ENCODE measurements around the gene STX8. TPM values are rescaled to one million over a fixed set of nuclear protein-coding genes. Genes with fewer than 3 reads are reported as not detected.

Gene STX8
- total and polyA plus RNA-seq, 8 donors: 51.9 to 63.4 (median 56.5) TPM

DNA sequence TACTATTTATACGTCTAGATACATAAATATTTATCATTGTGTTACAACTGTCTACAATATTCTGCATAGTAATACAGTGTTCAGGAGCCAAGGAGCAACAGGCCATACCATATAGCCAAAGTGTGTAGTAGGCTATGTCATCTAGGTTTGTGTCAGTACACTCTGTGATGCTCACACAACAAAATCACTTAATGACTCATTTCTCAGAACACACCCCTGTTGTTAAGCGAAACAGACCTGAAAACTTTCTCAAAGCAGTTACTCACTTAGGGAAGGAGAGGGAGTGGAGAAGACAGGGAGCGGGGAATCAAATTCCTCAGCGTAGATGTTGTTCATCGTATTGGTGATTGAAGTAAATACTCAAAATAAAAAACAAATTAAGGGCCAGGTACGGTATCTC lies 269.5 kb downstream of the STX8 start:
- TF ChIP-seq, protein P1, sequence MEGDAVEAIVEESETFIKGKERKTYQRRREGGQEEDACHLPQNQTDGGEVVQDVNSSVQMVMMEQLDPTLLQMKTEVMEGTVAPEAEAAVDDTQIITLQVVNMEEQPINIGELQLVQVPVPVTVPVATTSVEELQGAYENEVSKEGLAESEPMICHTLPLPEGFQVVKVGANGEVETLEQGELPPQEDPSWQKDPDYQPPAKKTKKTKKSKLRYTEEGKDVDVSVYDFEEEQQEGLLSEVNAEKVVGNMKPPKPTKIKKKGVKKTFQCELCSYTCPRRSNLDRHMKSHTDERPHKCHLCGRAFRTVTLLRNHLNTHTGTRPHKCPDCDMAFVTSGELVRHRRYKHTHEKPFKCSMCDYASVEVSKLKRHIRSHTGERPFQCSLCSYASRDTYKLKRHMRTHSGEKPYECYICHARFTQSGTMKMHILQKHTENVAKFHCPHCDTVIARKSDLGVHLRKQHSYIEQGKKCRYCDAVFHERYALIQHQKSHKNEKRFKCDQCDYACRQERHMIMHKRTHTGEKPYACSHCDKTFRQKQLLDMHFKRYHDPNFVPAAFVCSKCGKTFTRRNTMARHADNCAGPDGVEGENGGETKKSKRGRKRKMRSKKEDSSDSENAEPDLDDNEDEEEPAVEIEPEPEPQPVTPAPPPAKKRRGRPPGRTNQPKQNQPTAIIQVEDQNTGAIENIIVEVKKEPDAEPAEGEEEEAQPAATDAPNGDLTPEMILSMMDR (IDR thresholded peaks at IDR 0.05): no peak
- H3K4me1 ChIP-seq: no peaks in the 10 kb centered on the region
- ATAC-seq: no peak

DNA sequence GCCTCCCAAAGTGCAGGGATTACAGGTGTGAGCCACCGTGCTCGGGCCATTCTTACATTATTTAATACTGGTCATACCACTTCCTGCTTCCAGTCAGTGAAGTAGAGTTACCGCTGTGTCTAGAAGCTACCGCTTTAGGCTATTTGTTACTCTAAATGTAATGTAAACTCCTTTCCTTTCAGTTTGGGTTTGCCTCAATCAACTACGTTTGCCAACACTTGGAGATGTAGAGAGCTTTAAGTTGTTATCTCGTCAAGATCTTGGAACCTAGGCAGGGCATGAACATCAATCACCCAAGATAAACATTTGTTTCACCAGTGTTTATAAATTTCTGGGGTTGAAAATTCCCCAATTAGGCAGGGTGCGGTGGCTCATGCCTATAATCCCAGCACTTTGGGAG lies 275.9 kb downstream of the STX8 start:
- H3K27me3 ChIP-seq: no peaks in the 10 kb centered on the region
- no peaks in the 10 kb centered on the region for H3K4me1 ChIP-seq
- TF ChIP-seq, protein P1 (IDR thresholded peaks at IDR 0.05): no peak
- intact Hi-C loops (cut with DNase I): no loop called here
- H3K36me3 ChIP-seq: peaks cover 0 to 2% of the 10 kb centered on the region in 2 donors
- no peak overlapping the region for H3K4me3 ChIP-seq
- no peak for ATAC-seq
- H3K27ac ChIP-seq: no peak overlapping the region
- no peaks in the 10 kb centered on the region for H3K9me3 ChIP-seq
- DNase-seq: no peak

More for the DNA sequence above, 269.5 kb downstream of the STX8 start:
- DNase-seq: no peak
- Histone ChIP-seq H3K27me3 (no peaks in the 10 kb centered on the region), H3K36me3 (no peaks in the 10 kb centered on the region), H3K9me3 (no peaks in the 10 kb centered on the region), H3K4me3 (no peak overlapping the region), H3K27ac (no peak overlapping the region)
- intact Hi-C loops (cut with DNase I): no loop called here

DNA sequence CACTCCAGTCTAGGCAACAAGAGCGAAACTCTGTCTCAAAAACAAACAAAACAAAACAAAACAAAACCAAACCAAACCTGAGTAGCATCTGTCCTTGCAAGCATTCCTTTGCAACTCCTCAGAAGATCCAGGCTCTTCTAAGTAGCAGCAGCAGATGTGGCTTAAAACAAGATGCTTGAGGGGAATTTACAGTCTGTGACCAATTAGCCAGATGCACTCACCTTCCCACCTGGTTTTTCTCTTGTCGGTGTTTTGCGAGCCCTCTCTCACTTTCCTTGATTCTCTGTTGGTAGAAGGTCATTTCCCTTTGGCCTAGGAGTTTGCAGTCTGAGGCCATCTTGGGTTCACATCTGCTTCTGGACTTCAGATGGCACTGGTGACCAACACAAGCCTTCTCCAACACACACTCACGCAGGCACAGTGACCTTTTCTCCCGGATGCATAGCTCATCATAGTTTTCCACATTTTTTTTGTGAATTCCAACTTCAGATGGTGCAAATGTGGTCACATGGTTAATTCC lies 276.8 kb downstream of the STX8 start:
- Histone ChIP-seq H3K36me3 (peaks cover 0 to 2% of the 10 kb centered on the region in 2 donors), H3K4me3 (no peak overlapping the region), H3K27me3 (no peaks in the 10 kb centered on the region), H3K27ac (no peak overlapping the region), H3K9me3 (no peaks in the 10 kb centered on the region), H3K4me1 (no peaks in the 10 kb centered on the region)
- intact Hi-C loops (cut with DNase I): no loop called here
- TF ChIP-seq, protein P1 (IDR thresholded peaks at IDR 0.05): no peak
- DNase-seq: no peak
- ATAC-seq: no peak

DNA sequence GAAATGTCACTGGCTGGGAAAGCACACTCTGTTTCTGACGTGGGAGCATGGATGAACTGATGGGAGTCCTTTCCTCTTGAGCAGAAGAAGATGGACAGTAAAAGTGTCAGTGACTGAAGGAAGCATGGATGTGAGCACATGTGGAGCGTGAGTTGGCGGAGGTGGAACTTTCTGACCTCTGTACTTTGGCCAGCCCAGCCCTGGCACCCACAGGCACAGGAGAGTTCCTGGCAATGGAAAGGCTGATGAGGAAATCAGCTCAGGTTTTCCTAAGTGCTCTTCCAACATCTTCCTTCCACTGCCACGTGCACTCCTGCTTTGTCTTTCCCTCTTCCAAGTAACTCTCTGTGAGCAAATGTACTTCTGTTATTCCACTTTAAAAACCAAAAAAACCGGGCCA lies 277.5 kb downstream of the STX8 start:
- Histone ChIP-seq H3K4me3 (no peak overlapping the region), H3K9me3 (no peaks in the 10 kb centered on the region), H3K4me1 (no peaks in the 10 kb centered on the region), H3K27ac (no peak overlapping the region), H3K36me3 (peaks cover 0 to 2% of the 10 kb centered on the region in 2 donors), H3K27me3 (no peaks in the 10 kb centered on the region)
- ATAC-seq (no peak), DNase-seq (no peak)
- TF ChIP-seq, protein P1 (IDR thresholded peaks at IDR 0.05): no peak
- intact Hi-C loops (cut with DNase I): no loop called here

DNA sequence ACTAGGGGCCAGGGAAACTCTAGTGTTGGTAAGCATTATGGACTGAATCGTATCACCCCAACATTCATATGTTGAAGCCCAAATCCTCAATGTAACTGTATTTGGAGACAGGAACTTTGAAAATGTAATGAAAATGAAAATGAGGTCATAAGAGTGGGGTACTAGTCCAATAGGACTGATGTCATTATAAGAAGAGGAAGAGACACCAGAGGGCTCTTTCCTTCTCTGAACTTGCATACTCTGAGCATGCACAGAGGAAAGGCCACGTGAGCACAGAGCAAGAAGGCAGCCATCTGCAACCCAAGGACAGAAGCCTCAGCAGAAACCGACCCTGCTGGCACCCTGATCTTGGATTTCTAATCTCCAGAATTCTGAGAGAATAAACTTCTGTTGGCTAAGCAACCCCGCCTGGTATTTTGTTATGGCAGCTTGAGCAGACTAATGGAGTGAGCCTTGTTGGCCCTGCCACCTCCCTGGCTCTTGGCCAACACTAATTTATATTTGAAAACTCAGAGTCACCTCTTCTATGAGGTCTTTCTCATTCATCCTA lies 280.9 kb downstream of the STX8 start:
- intact Hi-C loops (cut with DNase I): no loop called here
- Histone ChIP-seq H3K27ac (no peak overlapping the region), H3K27me3 (no peaks in the 10 kb centered on the region), H3K4me1 (peaks cover 0 to 4% of the 10 kb centered on the region in 2 donors), H3K36me3 (peaks cover 0 to 2% of the 10 kb centered on the region in 2 donors), H3K9me3 (no peaks in the 10 kb centered on the region), H3K4me3 (no peak overlapping the region)
- DNase-seq (no peak), ATAC-seq (no peak)
- TF ChIP-seq, protein P1 (IDR thresholded peaks at IDR 0.05): no peak

Measured in left lung (tissue), 10 donors.